GM12878 (cell line): Measurements from ENCODE around the gene TUBB. TPM values are rescaled to one million over a fixed set of nuclear protein-coding genes. Genes with fewer than 3 reads are reported as not detected.

Experiments used
- BCL11A ChIP-seq: IDR thresholded peaks from 2 replicates; pipeline ENCODE4 v1.6.1; 2011; ENCODE audit warnings: low read depth, low read length
- BRCA1 ChIP-seq: IDR thresholded peaks from 2 replicates; pipeline ENCODE4 v1.6.1; 2011; ENCODE audit warnings: low read depth, low read length, improper control_type of control experiment
- CREB1 ChIP-seq: IDR thresholded peaks from 2 replicates; pipeline ENCODE4 v1.6.1; 2012; ENCODE audit warnings: low read depth, mild to moderate bottlenecking, inconsistent platforms
- CREM ChIP-seq: IDR thresholded peaks from 2 replicates; pipeline ENCODE4 v1.6.1; 2014; ENCODE audit warnings: antibody characterized with exemption, low read depth
- DPF2 ChIP-seq: fragments of 450-650 bp; IDR thresholded peaks from 2 replicates; pipeline ENCODE4 v1.6.1; 2017; ENCODE audit warnings: mild to moderate bottlenecking
- E2F4 ChIP-seq: IDR thresholded peaks from 2 replicates; pipeline ENCODE4 v1.6.1; 2012; ENCODE audit warnings: low read depth, low read length, improper control_type of control experiment
- FOXK2 ChIP-seq: fragments of 450-650 bp; IDR thresholded peaks from 2 replicates; pipeline ENCODE4 v1.6.1; 2017; ENCODE audit warnings: mild to moderate bottlenecking, moderate library complexity
- IRF3 ChIP-seq: fragments of 450-650 bp; IDR thresholded peaks from 2 replicates; pipeline ENCODE4 v1.6.1; 2014; ENCODE audit warnings: mild to moderate bottlenecking
- MLLT1 ChIP-seq: fragments of 450-650 bp; IDR thresholded peaks from 2 replicates; pipeline ENCODE4 v1.6.1; 2016; ENCODE audit warnings: mild to moderate bottlenecking
- MTA3 ChIP-seq: IDR thresholded peaks from 2 replicates; pipeline ENCODE4 v1.6.1; 2012; ENCODE audit warnings: low read length, inconsistent platforms, borderline replicate concordance
- MXI1 ChIP-seq: fragments of 150-350 bp; IDR thresholded peaks from 2 replicates; pipeline ENCODE4 v1.6.1; 2011; ENCODE audit warnings: low read depth, mild to moderate bottlenecking, inconsistent platforms, low read length, improper control_type of control experiment
- MYB ChIP-seq: fragments of 150-350 bp; IDR thresholded peaks from 2 replicates; pipeline ENCODE4 v1.6.1; 2014; ENCODE audit warnings: mild to moderate bottlenecking, low read depth, low read length, borderline replicate concordance
- POLR2AphosphoS5 ChIP-seq: IDR thresholded peaks from 2 replicates; pipeline ENCODE4 v1.6.1; 2011; ENCODE audit warnings: mild to moderate bottlenecking, low read length, inconsistent platforms
- TARDBP ChIP-seq: IDR thresholded peaks from 2 replicates; pipeline ENCODE4 v1.6.1; 2016; ENCODE audit warnings: borderline replicate concordance
- TCF7 ChIP-seq: IDR thresholded peaks from 2 replicates; pipeline ENCODE4 v1.6.1; 2014; ENCODE audit warnings: antibody characterized with exemption, borderline replicate concordance
- ZSCAN29 ChIP-seq: fragments of 450-650 bp; IDR thresholded peaks from 2 replicates; pipeline ENCODE4 v1.6.1; 2017; ENCODE audit warnings: mild to moderate bottlenecking, moderate library complexity
- polyA plus RNA-seq, 11 experiments: library from polyadenylated mRNA; depleted of rRNA in 4 of 11; unstranded in 6 of 11; stranded (reverse) in 5 of 11; fragments of >200 nt; fragmentation: Nextera tagmentation in 4 of 11; fragmentation: Illumina TruSeq in 1 of 11; extraction: Ambion mirVana in 4 of 11; extraction: Trizol in 1 of 11; gene quantifications; 1 replicate in 1 of 11; 2 replicates in 10 of 11; pipeline versions ENCODE4 v1.2.1 to v1.2.3, GENCODE V29; 2011 to 2016; ENCODE audit warnings: inconsistent platforms in 2 of 11, missing spikeins in 2 of 11, low read depth in 1 of 11
- total RNA-seq, 4 experiments: library from RNA; depleted of rRNA in 3 of 4; stranded (reverse); fragments of >200 nt in 3 of 4; fragmentation: Illumina TruSeq in 1 of 4; extraction: Trizol in 1 of 4; gene quantifications; 2 replicates each; pipeline versions ENCODE4 v1.2.1 to v1.2.3, GENCODE V29; 2013 to 2021
- TF ChIP-seq, protein P1 (sequence below): IDR thresholded peaks from 2 replicates; pipeline ENCODE4 v1.6.1; 2012; ENCODE audit warnings: low read depth, low read length, improper control_type of control experiment
- TF ChIP-seq, protein P2 (sequence below): fragments of 450-650 bp; IDR thresholded peaks from 2 replicates; pipeline ENCODE4 v1.6.1; 2018; ENCODE audit warnings: mild to moderate bottlenecking, low read depth, moderate library complexity; ENCODE audit not compliant: partially characterized antibody

TUBB gene
- total and polyA plus RNA-seq, 10 of the 15 experiments (the other 5 are each of a cell fraction or from before 2014, with no cell fraction given) = 1,039 to 3,052 (median 1,656) TPM

DNA sequence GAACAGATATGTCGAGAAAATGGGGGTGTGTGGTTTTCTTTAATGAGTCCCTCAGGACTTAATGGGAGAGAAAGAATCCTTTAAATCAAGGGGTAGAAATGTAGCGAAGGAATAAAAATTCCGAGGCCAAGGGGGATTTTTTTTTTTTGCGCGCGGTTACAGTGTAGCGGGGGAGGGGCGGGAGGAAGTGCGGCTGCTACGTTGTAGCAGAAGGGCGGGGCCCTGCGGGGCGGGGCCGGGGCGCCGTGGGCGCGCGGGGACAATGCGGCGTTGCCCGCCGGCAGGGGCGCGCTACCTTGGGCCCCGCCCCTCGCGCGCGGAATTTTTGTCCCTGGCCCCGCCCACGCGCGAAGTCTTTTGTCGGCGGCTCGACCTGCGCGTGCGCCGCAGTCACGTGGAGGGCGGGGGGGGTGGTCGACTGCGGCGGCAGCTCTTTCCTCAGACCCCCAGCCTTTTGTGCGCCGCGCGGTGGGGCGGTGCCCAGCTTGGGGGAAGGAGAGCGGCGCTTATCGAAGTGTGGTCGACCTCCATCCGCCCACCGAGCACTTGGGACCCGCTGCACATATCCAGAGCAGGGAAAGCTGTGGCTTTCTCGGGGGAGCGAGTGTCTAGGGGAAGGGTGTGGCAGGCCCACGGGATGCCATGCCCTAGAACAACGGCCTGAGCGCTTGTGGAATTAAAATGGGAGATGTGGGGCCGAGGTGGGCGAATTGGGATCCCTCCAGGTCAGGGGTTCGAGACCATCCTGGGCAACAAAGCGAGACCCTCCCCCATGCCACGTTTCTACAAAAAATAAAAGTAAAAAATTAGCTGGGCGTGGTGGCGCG lies 1.3 kb downstream of the TUBB start (continued):
- TF ChIP-seq IRF3 = no peak
- TF ChIP-seq, protein P1, sequence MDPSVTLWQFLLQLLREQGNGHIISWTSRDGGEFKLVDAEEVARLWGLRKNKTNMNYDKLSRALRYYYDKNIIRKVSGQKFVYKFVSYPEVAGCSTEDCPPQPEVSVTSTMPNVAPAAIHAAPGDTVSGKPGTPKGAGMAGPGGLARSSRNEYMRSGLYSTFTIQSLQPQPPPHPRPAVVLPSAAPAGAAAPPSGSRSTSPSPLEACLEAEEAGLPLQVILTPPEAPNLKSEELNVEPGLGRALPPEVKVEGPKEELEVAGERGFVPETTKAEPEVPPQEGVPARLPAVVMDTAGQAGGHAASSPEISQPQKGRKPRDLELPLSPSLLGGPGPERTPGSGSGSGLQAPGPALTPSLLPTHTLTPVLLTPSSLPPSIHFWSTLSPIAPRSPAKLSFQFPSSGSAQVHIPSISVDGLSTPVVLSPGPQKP = no peak
- TF ChIP-seq, protein P2, sequence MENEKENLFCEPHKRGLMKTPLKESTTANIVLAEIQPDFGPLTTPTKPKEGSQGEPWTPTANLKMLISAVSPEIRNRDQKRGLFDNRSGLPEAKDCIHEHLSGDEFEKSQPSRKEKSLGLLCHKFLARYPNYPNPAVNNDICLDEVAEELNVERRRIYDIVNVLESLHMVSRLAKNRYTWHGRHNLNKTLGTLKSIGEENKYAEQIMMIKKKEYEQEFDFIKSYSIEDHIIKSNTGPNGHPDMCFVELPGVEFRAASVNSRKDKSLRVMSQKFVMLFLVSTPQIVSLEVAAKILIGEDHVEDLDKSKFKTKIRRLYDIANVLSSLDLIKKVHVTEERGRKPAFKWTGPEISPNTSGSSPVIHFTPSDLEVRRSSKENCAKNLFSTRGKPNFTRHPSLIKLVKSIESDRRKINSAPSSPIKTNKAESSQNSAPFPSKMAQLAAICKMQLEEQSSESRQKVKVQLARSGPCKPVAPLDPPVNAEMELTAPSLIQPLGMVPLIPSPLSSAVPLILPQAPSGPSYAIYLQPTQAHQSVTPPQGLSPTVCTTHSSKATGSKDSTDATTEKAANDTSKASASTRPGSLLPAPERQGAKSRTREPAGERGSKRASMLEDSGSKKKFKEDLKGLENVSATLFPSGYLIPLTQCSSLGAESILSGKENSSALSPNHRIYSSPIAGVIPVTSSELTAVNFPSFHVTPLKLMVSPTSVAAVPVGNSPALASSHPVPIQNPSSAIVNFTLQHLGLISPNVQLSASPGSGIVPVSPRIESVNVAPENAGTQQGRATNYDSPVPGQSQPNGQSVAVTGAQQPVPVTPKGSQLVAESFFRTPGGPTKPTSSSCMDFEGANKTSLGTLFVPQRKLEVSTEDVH = peak; percentile 68
- TF ChIP-seq MTA3 = no peak
- TF ChIP-seq BRCA1 = no peak
- TF ChIP-seq POLR2AphosphoS5 = peak; percentile 66
- no peak for TF ChIP-seq CREB1
- peak; percentile 88 for TF ChIP-seq MXI1
- TF ChIP-seq TCF7 = no peak
- TF ChIP-seq TARDBP = no peak
- TF ChIP-seq MLLT1 = 0 out of 2 replicates have a peak, but pooled peaks have one; percentile 16
- TF ChIP-seq BCL11A = no peak
- TF ChIP-seq ZSCAN29 = no peak
- TF ChIP-seq DPF2 = peak; percentile 50; the same call in 1 of the 2 replicates
- TF ChIP-seq MYB = no peak
- peak; percentile 63 for TF ChIP-seq CREM
- TF ChIP-seq FOXK2 = no peak
- TF ChIP-seq E2F4 = peak; percentile 70
